Esophagus squamous epithelium (tissue), 5 donors: ENCODE results near the gene ILDR1. TPM values are rescaled to one million over a fixed set of nuclear protein-coding genes. Genes with fewer than 3 reads are reported as not detected.

Experiments
- DNase-seq: peaks from one replicate; lab custom pipeline; 2025; lab: John Stamatoyannopoulos, UW
- H3K27ac ChIP-seq, 4 donors: fragments of 200-600 bp; sonication (generic); one replicate each; pipeline ENCODE4 v1.5.1; 2016 to 2019; ENCODE audit warnings: mild to moderate bottlenecking in 1 of 4
- H3K27me3 ChIP-seq, 4 donors: fragments of 200-600 bp; sonication (generic); 1 replicate in 3 of 4; 2 replicates in 1 of 4; pipeline versions ENCODE4 v1.5.1 to v1.6.0; 2017 to 2021; ENCODE audit warnings: antibody characterized with exemption in 1 of 4
- H3K36me3 ChIP-seq, 3 donors: fragments of 200-600 bp; sonication (generic); one replicate each; pipeline ENCODE4 v1.5.1; 2016 to 2019
- H3K4me1 ChIP-seq, 3 donors: fragments of 200-600 bp; sonication (generic); one replicate each; pipeline ENCODE4 v1.5.1; 2017 to 2019
- H3K4me3 ChIP-seq, 4 donors: fragments of 200-600 bp; sonication (generic); 1 replicate in 3 of 4; 2 replicates in 1 of 4; pipeline ENCODE4 v1.5.1; 2016 to 2019; ENCODE audit warnings: mild to moderate bottlenecking in 2 of 4, moderate library complexity in 1 of 4
- H3K9me3 ChIP-seq, 3 donors: fragments of 200-600 bp; sonication (generic); one replicate each; pipeline ENCODE4 v1.5.1; 2016 to 2019
- CTCF ChIP-seq, 6 experiments: fragments of 450-650 bp in 4 of 6; fragments of 200-600 bp in 2 of 6; sonication (generic) in 2 of 6; IDR thresholded peaks; one replicate each; pipeline ENCODE4 v1.5.1; 2016 to 2019; ENCODE audit warnings: antibody characterized with exemption in 6 of 6, mild to moderate bottlenecking in 4 of 6, moderate library complexity in 4 of 6
- POLR2A ChIP-seq, 4 donors: fragments of 450-650 bp; IDR thresholded peaks; one replicate each; pipeline ENCODE4 v1.6.1; 2017; ENCODE audit warnings: antibody characterized with exemption in 4 of 4, mild to moderate bottlenecking in 4 of 4, moderate library complexity in 3 of 4
- WGBS, 2 donors: methylation state at CpG; one replicate each; pipeline ENCODE4 v1.1.5; 2018; 5-methylcytosine and 5-hydroxymethylcytosine counted together
- intact Hi-C: fragments of 100-400 bp; cut with DNase I; formaldehyde crosslinking; loops from one replicate; pipeline ENCODE4 v1.15.0; 2022
- total RNA-seq, 4 donors: library from RNA; depleted of rRNA; stranded (reverse); fragments of >200 nt; gene quantifications; one replicate each; pipeline ENCODE4 v1.1.0, GENCODE V29; 2016
- donor health status: DM: yes; HTN: yes; CAD: no.

The ILDR1 gene
- total RNA-seq, 4 donors from 2014 or later = 2.3 to 6.0 (median 3.6) TPM

GRCh38 chr3:122011396-122011795 lies 10.7 kb downstream of the ILDR1 start:
- TF ChIP-seq POLR2A (IDR thresholded peaks at IDR 0.05) = no peak
- TF ChIP-seq CTCF (IDR thresholded peaks at IDR 0.05) = no peak
- intact Hi-C loops = no loop called here
- Histone ChIP-seq H3K27ac (no peak overlapping the region), H3K4me1 (peaks cover 0 to 15% (median 3%) of the 10 kb centered on the region in 3 donors), H3K36me3 (no peaks in the 10 kb centered on the region), H3K9me3 (no peaks in the 10 kb centered on the region), H3K4me3 (no peak overlapping the region), H3K27me3 (no peaks in the 10 kb centered on the region)
- 43 to 54% methylated on average over 4 of the region's 4 CpGs for WGBS, 2 donors
- DNase-seq = no peak

- H3K4me3 ChIP-seq = no peak overlapping the region
- H3K27me3 ChIP-seq = no peaks in the 10 kb centered on the region
- H3K27ac ChIP-seq = no peak overlapping the region
- no peak for DNase-seq
- TF ChIP-seq CTCF (IDR thresholded peaks at IDR 0.05) (no peak), POLR2A (IDR thresholded peaks at IDR 0.05) (no peak)
- 77% methylated on average over 2 of the region's 2 CpGs for WGBS, 2 donors
- H3K36me3 ChIP-seq = no peaks in the 10 kb centered on the region
- H3K9me3 ChIP-seq = no peaks in the 10 kb centered on the region
- intact Hi-C loops = no loop called here
- H3K4me1 ChIP-seq = peaks cover 0 to 15% (median 3%) of the 10 kb centered on the region in 3 donors
These were observed 11.5 kb downstream of the ILDR1 start for GRCh38 chr3:122010506-122010905.

GRCh38 chr3:122008166-122008565 lies 13.9 kb downstream of the ILDR1 start:
- WGBS, 2 donors = 82 to 83% methylated on average over 2 of the region's 2 CpGs
- H3K27me3 ChIP-seq = no peaks in the 10 kb centered on the region

GRCh38 chr3:122006267-122006666 lies 15.8 kb downstream of the ILDR1 start:
- TF ChIP-seq POLR2A (IDR thresholded peaks at IDR 0.05) = no peak
- Histone ChIP-seq H3K36me3 (peaks cover 0 to 7% (median 0%) of the 10 kb centered on the region in 3 donors), H3K4me3 (no peak overlapping the region), H3K27ac (no peak overlapping the region), H3K27me3 (no peaks in the 10 kb centered on the region), H3K9me3 (no peaks in the 10 kb centered on the region), H3K4me1 (peaks cover 0 to 7% (median 5%) of the 10 kb centered on the region in 3 donors)
- WGBS, 2 donors = 78 to 83% methylated on average over 2 of the region's 2 CpGs
- intact Hi-C loops = no loop called here
- DNase-seq = no peak

More at GRCh38 chr3:122008166-122008565, 13.9 kb downstream of the ILDR1 start:
- Histone ChIP-seq H3K4me3 (no peak overlapping the region), H3K36me3 (no peaks in the 10 kb centered on the region), H3K9me3 (no peaks in the 10 kb centered on the region), H3K27ac (no peak overlapping the region), H3K4me1 (peaks cover 2 to 11% (median 5%) of the 10 kb centered on the region in 3 donors)
- DNase-seq = no peak
- intact Hi-C loops = no loop called here
- TF ChIP-seq POLR2A (IDR thresholded peaks at IDR 0.05) = no peak

GRCh38 chr3:122004991-122005565 lies 17.0 kb downstream of the ILDR1 start:
- TF ChIP-seq POLR2A (IDR thresholded peaks at IDR 0.05) (no peak), CTCF (IDR thresholded peaks at IDR 0.05) (no peak)
- WGBS, 2 donors = 79 to 88% methylated on average over 3 to 12 of the region's 13 CpGs
- Histone ChIP-seq H3K4me3 (no peak overlapping the region), H3K27me3 (no peaks in the 10 kb centered on the region), H3K27ac (no peak overlapping the region), H3K4me1 (peaks cover 0 to 7% (median 5%) of the 10 kb centered on the region in 3 donors), H3K9me3 (no peaks in the 10 kb centered on the region), H3K36me3 (peaks cover 0 to 18% (median 0%) of the 10 kb centered on the region in 3 donors)
- DNase-seq = no peak
- intact Hi-C loops = no loop called here

GRCh38 chr3:122004107-122004506 lies 17.9 kb downstream of the ILDR1 start:
- intact Hi-C loops = no loop called here
- Histone ChIP-seq H3K4me1 (peaks cover 0 to 7% (median 5%) of the 10 kb centered on the region in 3 donors), H3K36me3 (peaks cover 0 to 18% (median 0%) of the 10 kb centered on the region in 3 donors), H3K27me3 (no peaks in the 10 kb centered on the region), H3K4me3 (no peak overlapping the region), H3K27ac (no peak overlapping the region), H3K9me3 (no peaks in the 10 kb centered on the region)
- DNase-seq = no peak
- TF ChIP-seq CTCF (IDR thresholded peaks at IDR 0.05) (no peak), POLR2A (IDR thresholded peaks at IDR 0.05) (no peak)
- 44 to 45% methylated on average over 2 of the region's 2 CpGs for WGBS, 2 donors
